Vagina (tissue), 2 donors: ENCODE measurements around the gene EPOP. TPM values are rescaled to one million over a fixed set of nuclear protein-coding genes. Genes with fewer than 3 reads are reported as not detected.

Experiments used
- DNase-seq, 2 donors: peaks; one replicate each; pipeline ENCODE4 v3.0.0-alpha.2; 2017; ENCODE audit errors: extremely low spot score in 2 of 2
- H3K27ac ChIP-seq: fragments of 200-600 bp; sonication (generic); one replicate; pipeline ENCODE4 v1.5.1; 2019
- H3K27me3 ChIP-seq: fragments of 200-600 bp; sonication (generic); one replicate; pipeline ENCODE4 v1.5.1; 2019
- H3K36me3 ChIP-seq, 2 donors: fragments of 200-600 bp; sonication (generic); one replicate each; pipeline ENCODE4 v1.5.1; 2017 to 2019
- H3K4me1 ChIP-seq: fragments of 200-600 bp; sonication (generic); one replicate; pipeline ENCODE4 v1.5.1; 2019
- H3K4me3 ChIP-seq, 2 donors: fragments of 200-600 bp; sonication (generic); 1 replicate in 1 of 2; 2 replicates in 1 of 2; pipeline ENCODE4 v1.5.1; 2016 to 2019
- H3K9me3 ChIP-seq: fragments of 200-600 bp; sonication (generic); one replicate; pipeline ENCODE4 v1.5.1; 2019
- POLR2A ChIP-seq, 2 donors: fragments of 450-650 bp; IDR thresholded peaks; one replicate each; pipeline ENCODE4 v1.6.1; 2017; ENCODE audit warnings: antibody characterized with exemption in 2 of 2, mild to moderate bottlenecking in 2 of 2, moderate library complexity in 2 of 2
- POLR2AphosphoS5 ChIP-seq, 2 donors: sonication (generic); formaldehyde crosslinking; IDR thresholded peaks; one replicate each; pipeline ENCODE4 v1.9.0; 2017; ENCODE audit warnings: antibody characterized with exemption in 2 of 2, mild to moderate bottlenecking in 2 of 2, low read depth in 1 of 2; ENCODE audit not compliant: insufficient read depth in 1 of 2
- intact Hi-C: fragments of 100-400 bp; cut with DNase I; formaldehyde crosslinking; loops from one replicate; pipeline ENCODE4 v1.15.1; 2023
- total RNA-seq: library from RNA; depleted of rRNA; stranded (reverse); fragments of >200 nt; gene quantifications from one replicate; pipeline ENCODE4 v1.2.3, GENCODE V29; 2016
- TF ChIP-seq, protein P1 (sequence below), 3 experiments: fragments of 450-650 bp in 2 of 3; fragments of 200-600 bp in 1 of 3; sonication (generic) in 1 of 3; IDR thresholded peaks; one replicate each; pipeline ENCODE4 v1.5.1; 2017 to 2019; ENCODE audit warnings: antibody characterized with exemption in 3 of 3, mild to moderate bottlenecking in 2 of 3, moderate library complexity in 2 of 3

The EPOP gene
- total RNA-seq, 1 donor from 2014 or later: 0.98 TPM

DNA sequence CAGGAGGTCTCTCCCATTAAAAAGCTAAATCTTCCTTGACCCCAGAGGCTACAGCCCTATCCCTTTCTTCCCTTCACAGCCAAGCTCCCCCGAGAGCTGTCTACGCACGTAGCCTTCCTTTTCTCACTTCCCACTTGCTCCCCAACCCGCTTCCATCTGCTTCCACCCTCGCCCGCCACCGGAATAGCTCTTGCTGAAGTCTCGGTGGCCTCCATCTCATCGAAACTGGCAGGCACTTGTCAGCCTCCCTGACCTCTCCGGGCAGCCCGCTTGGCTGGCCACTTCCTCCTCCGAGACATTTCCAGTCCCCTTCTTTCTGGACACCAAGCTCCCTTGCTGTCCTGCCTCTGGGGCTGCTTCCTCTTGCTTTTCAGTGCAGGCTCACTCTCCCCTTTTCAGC lies 10.7 kb upstream of the EPOP start:
- no peaks in the 10 kb centered on the region for H3K27me3 ChIP-seq
- H3K4me1 ChIP-seq: no peaks in the 10 kb centered on the region
- DNase-seq: no peak
- no peak overlapping the region for H3K4me3 ChIP-seq
- no peaks in the 10 kb centered on the region for H3K9me3 ChIP-seq
- intact Hi-C loops: no loop called here
- TF ChIP-seq, protein P1, sequence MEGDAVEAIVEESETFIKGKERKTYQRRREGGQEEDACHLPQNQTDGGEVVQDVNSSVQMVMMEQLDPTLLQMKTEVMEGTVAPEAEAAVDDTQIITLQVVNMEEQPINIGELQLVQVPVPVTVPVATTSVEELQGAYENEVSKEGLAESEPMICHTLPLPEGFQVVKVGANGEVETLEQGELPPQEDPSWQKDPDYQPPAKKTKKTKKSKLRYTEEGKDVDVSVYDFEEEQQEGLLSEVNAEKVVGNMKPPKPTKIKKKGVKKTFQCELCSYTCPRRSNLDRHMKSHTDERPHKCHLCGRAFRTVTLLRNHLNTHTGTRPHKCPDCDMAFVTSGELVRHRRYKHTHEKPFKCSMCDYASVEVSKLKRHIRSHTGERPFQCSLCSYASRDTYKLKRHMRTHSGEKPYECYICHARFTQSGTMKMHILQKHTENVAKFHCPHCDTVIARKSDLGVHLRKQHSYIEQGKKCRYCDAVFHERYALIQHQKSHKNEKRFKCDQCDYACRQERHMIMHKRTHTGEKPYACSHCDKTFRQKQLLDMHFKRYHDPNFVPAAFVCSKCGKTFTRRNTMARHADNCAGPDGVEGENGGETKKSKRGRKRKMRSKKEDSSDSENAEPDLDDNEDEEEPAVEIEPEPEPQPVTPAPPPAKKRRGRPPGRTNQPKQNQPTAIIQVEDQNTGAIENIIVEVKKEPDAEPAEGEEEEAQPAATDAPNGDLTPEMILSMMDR (IDR thresholded peaks at IDR 0.05): no peak
- TF ChIP-seq POLR2A (IDR thresholded peaks at IDR 0.05) (no peak), POLR2AphosphoS5 (IDR thresholded peaks at IDR 0.05; ENCODE audit: insufficient read depth in 1 of 2, low read depth in 1 of 2) (no peak)
- H3K36me3 ChIP-seq: no peaks in the 10 kb centered on the region
- H3K27ac ChIP-seq: no peak overlapping the region

DNA sequence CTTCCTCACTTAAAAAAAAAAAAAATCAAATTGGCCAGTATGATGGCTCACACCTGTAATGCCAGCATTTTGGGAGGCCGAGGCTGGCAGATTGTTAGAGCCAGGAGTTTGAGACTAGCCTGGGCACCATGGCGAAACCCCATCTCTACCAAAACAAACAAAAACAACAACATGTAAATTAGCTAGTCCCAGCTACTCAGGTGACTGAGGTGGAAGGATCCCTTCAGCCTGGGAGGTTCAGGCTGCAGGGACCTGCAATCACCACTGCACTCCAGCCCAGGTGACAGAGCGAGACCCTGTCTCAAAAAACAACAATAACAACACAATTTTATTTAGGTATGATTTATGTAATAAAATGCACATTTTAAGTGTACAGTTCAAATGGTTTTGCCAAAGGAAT lies 6.3 kb upstream of the EPOP start:
- intact Hi-C loops: no loop called here
- no peak for TF ChIP-seq POLR2AphosphoS5 (IDR thresholded peaks at IDR 0.05; ENCODE audit: insufficient read depth in 1 of 2, low read depth in 1 of 2)
- TF ChIP-seq, protein P1 (IDR thresholded peaks at IDR 0.05): no peak
- TF ChIP-seq POLR2A (IDR thresholded peaks at IDR 0.05): no peak
- peaks cover 9% of the 10 kb centered on the region for H3K4me1 ChIP-seq

DNA sequence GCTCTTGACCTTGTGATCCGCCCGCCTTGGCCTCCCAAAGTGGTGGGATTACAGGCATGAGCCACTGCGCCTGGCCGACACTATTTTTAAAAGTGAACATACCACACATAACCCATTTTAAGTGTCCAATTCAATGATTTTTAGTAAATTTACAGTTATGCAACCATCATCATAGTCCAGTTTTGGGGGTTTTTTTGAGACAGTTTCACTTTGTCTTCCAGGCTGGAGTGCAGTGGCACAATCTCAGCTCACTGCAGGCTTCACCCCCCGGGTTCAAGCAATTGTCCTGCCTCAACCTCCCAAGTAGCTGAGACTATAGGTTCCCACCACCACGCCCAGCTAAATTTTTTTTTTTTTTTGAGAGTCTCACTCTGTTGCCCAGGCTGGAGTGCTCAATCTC lies 3.1 kb upstream of the EPOP start:
- TF ChIP-seq, protein P1 (IDR thresholded peaks at IDR 0.05): no peak
- no peak for TF ChIP-seq POLR2AphosphoS5 (IDR thresholded peaks at IDR 0.05; ENCODE audit: insufficient read depth in 1 of 2, low read depth in 1 of 2)
- no peak for TF ChIP-seq POLR2A (IDR thresholded peaks at IDR 0.05)
- Histone ChIP-seq H3K4me1 (peaks cover 34% of the 10 kb centered on the region), H3K4me3 (no peak overlapping the region), H3K9me3 (no peaks in the 10 kb centered on the region), H3K27me3 (peaks cover 22% of the 10 kb centered on the region), H3K27ac (no peak overlapping the region), H3K36me3 (no peaks in the 10 kb centered on the region)
- DNase-seq: no peak
- intact Hi-C loops: loop anchor here (2.0 kb wide), 1 partner anchor 57 kb away; no protein-coding TSS in a partner anchor

More for the DNA sequence above, 6.3 kb upstream of the EPOP start:
- Histone ChIP-seq H3K9me3 (no peaks in the 10 kb centered on the region), H3K4me3 (no peak overlapping the region), H3K36me3 (no peaks in the 10 kb centered on the region), H3K27ac (no peak overlapping the region), H3K27me3 (no peaks in the 10 kb centered on the region)
- no peak for DNase-seq

DNA sequence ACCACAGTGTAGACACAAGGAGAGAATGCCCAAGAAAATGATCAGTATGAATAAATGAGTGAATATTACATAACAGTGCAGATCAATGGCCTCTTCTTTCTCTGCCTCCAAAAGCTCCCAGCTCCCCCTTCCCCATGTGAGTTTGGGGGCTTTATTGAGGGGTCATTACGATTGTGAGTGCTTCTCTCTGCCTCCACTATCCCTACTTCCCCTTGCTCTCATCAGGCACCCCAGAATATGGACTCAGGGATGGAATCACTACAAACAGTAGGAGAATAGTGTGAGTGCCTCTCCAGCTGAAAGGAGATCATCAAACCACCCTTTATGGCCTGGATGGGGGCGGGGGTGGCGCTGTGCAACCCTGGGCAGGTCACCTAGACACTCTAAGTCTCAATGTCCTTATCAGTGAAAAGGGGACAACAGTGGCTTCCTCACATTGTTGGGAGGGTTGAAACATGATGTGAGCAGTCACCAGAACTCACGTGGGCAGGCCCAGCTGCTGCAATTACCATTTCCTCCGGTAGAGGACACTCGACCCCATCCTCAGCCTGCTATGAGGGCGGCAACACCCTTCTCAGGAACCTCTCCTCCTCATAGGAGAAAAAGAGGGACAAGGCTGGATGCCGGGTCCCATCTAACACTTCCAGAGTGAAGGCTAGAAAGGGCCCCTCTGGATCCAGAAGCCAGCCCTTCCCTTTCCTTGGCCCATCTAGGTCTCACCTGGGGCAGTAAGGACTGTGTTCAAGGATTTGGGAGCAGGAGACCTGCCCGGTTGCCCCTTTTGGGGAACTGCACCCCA lies 2.1 kb upstream of the EPOP start:
- no peaks in the 10 kb centered on the region for H3K9me3 ChIP-seq
- H3K27me3 ChIP-seq: peaks cover 22% of the 10 kb centered on the region
- no peak for DNase-seq
- TF ChIP-seq POLR2A (IDR thresholded peaks at IDR 0.05) (no peak), POLR2AphosphoS5 (IDR thresholded peaks at IDR 0.05; ENCODE audit: insufficient read depth in 1 of 2, low read depth in 1 of 2) (peak in 1 of 2 donors; percentile 58)
- TF ChIP-seq, protein P1 (IDR thresholded peaks at IDR 0.05): peak; percentile 71 to 98 (median 80)
- no peak overlapping the region for H3K27ac ChIP-seq
- no peaks in the 10 kb centered on the region for H3K36me3 ChIP-seq
- H3K4me1 ChIP-seq: peaks cover 34% of the 10 kb centered on the region
- intact Hi-C loops: loop anchor here (2.0 kb wide), 1 partner anchor 58 kb away; no protein-coding TSS in a partner anchor
- H3K4me3 ChIP-seq: no peak overlapping the region
